Naive thymus-derived CD4-positive, alpha-beta T cell (primary cell): ENCODE results near the gene GPC3. TPM values are rescaled to one million over a fixed set of nuclear protein-coding genes. Genes with fewer than 3 reads are reported as not detected.
A peak's percentile ranks its signal among the peaks of the same experiment; 100 is the strongest.

Source experiments
- ATAC-seq: fragments of 150-1000 bp; cut with Tn5 transposase; 2 replicates; pipeline ENCODE4 v1.10.0; 2021; ENCODE audit warnings: mild to moderate bottlenecking, moderate library complexity
- CTCF ChIA-PET: fragments of 350-600 bp; sonication (Branson Sonifier 250); formaldehyde crosslinking; loops from one replicate; lab custom pipeline; 2021; ENCODE audit warnings: antibody characterized with exemption; lab: Charles Lee
- POLR2A ChIA-PET: fragments of 350-600 bp; sonication (Branson Sonifier 250); formaldehyde crosslinking; loops from one replicate; lab custom pipeline; 2021; ENCODE audit warnings: antibody characterized with exemption, inconsistent platforms; lab: Charles Lee
- DNase-seq, 9 donors: peaks; one replicate each; pipeline versions ENCODE4 v3.0.0 to v3.0.0-alpha.2; 2020 to 2022; ENCODE audit warnings: mixed read lengths in 1 of 9
- H3K27ac ChIP-seq: one replicate; pipeline ENCODE4 v1.7.0; 2013; ENCODE audit warnings: mild to moderate bottlenecking, low read depth, low read length, moderate library complexity
- H3K27me3 ChIP-seq, 2 donors: one replicate each; pipeline ENCODE4 v1.7.0; 2013; ENCODE audit warnings: low read length in 2 of 2, mild to moderate bottlenecking in 2 of 2, moderate library complexity in 2 of 2; ENCODE audit not compliant: control insufficient read depth in 2 of 2, insufficient read depth in 2 of 2
- H3K36me3 ChIP-seq, 3 experiments: 1 replicate in 2 of 3; 2 replicates in 1 of 3; pipeline ENCODE4 v1.7.0; 2013; ENCODE audit warnings: low read length in 3 of 3, mild to moderate bottlenecking in 3 of 3, moderate library complexity in 1 of 3; ENCODE audit not compliant: insufficient read depth in 3 of 3, control insufficient read depth in 2 of 3
- H3K4me1 ChIP-seq, 2 donors: one replicate each; pipeline ENCODE4 v1.7.0; 2013; ENCODE audit warnings: low read length in 2 of 2, mild to moderate bottlenecking in 2 of 2, moderate library complexity in 1 of 2; ENCODE audit not compliant: control insufficient read depth in 2 of 2, insufficient read depth in 2 of 2
- H3K4me3 ChIP-seq: 2 replicates; pipeline ENCODE4 v1.7.0; 2013; ENCODE audit warnings: mild to moderate bottlenecking, low read length
- H3K9me3 ChIP-seq, 3 experiments: 1 replicate in 2 of 3; 2 replicates in 1 of 3; pipeline ENCODE4 v1.7.0; 2013; ENCODE audit warnings: low read length in 3 of 3; ENCODE audit not compliant: control insufficient read depth in 2 of 3
- H3K27ac Mint-ChIP-seq, 9 donors: one replicate each; pipeline ENCODE4 v1.8.0; 2020 to 2022; ENCODE audit warnings: mixed read lengths in 9 of 9, mild to moderate bottlenecking in 8 of 9, moderate library complexity in 5 of 9, inconsistent platforms in 2 of 9
- H3K27me3 Mint-ChIP-seq, 5 donors: one replicate each; pipeline ENCODE4 v1.8.0; 2021 to 2022; ENCODE audit warnings: mixed read lengths in 5 of 5, mild to moderate bottlenecking in 1 of 5
- H3K36me3 Mint-ChIP-seq, 5 donors: one replicate each; pipeline ENCODE4 v1.8.0; 2020 to 2022; ENCODE audit warnings: mixed read lengths in 5 of 5, mild to moderate bottlenecking in 3 of 5, inconsistent platforms in 1 of 5
- H3K4me1 Mint-ChIP-seq, 7 donors: one replicate each; pipeline ENCODE4 v1.8.0; 2020 to 2022; ENCODE audit warnings: mixed read lengths in 7 of 7, mild to moderate bottlenecking in 3 of 7, inconsistent platforms in 1 of 7
- H3K4me3 Mint-ChIP-seq, 10 donors: one replicate each; pipeline ENCODE4 v1.8.0; 2020 to 2022; ENCODE audit warnings: mild to moderate bottlenecking in 10 of 10, mixed read lengths in 10 of 10, moderate library complexity in 6 of 10, inconsistent platforms in 2 of 10
- H3K9me3 Mint-ChIP-seq, 11 donors: one replicate each; pipeline ENCODE4 v1.8.0; 2020 to 2022; ENCODE audit warnings: mixed read lengths in 11 of 11, mild to moderate bottlenecking in 4 of 11, inconsistent platforms in 1 of 11, moderate library complexity in 1 of 11
- intact Hi-C, 2 donors: fragments of 100-400 bp; cut with micrococcal nuclease; formaldehyde crosslinking; loops; one replicate each; pipeline ENCODE4 v1.15.1; 2023
- polyA plus RNA-seq, 2 donors: library from polyadenylated mRNA; unstranded; fragments of 300-500 nt; fragmentation: Illumina TruSeq; gene quantifications; one replicate each; pipeline ENCODE4 v1.2.3, GENCODE V29; 2021
- total RNA-seq, 6 experiments: library from RNA in 5 of 6; stranded (reverse) in 5 of 6; gene quantifications; 1 replicate in 5 of 6; 2 replicates in 1 of 6; pipeline ENCODE4 v1.2.3 and lab custom pipeline; 2021 to 2026

The GPC3 gene
- total and polyA plus RNA-seq, 7 experiments from 2014 or later, result 0.24 to 6.0 (median 0.65) TPM

DNA sequence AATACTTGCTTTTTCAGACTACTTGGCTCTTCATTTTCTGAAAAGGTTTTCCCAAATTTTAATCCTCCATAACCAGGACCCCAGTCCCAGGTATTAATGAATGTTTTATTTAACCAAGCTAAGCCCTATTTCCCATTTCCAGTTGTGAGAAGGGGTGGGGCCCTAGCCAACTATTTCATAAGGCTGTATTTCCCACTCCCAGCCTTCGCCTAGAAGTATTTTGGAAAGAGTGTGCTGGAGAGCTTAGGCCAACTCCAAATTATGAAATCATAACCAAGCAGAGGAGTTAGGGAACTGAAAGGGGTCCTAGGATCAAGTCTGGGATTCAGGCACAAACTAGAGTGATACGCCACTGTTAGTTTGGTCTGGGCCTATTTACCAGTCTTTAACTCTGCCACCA is 421.7 kb downstream of the GPC3 start:
- H3K27me3 Mint-ChIP-seq, result no peaks in the 10 kb centered on the region
- ATAC-seq (no peak), DNase-seq (no peak)
- POLR2A ChIA-PET, result interaction anchor here (0.6 kb wide), 1 partner anchor 119 kb away, joined by 3 read pairs; no protein-coding TSS in a partner anchor
- Histone ChIP-seq H3K4me1 (no peaks in the 10 kb centered on the region), H3K27ac (no peak overlapping the region), H3K27me3 (no peaks in the 10 kb centered on the region), H3K4me3 (no peak overlapping the region), H3K36me3 (no peaks in the 10 kb centered on the region), H3K9me3 (no peaks in the 10 kb centered on the region)
- H3K4me1 Mint-ChIP-seq, result peaks cover 0 to 2% (median 0%) of the 10 kb centered on the region in 7 donors
- peak overlapping the region in 1 of 9 donors; percentile 33 for H3K27ac Mint-ChIP-seq
- CTCF ChIA-PET, result no interaction called here
- H3K9me3 Mint-ChIP-seq, result no peaks in the 10 kb centered on the region
- H3K4me3 Mint-ChIP-seq, result no peak overlapping the region
- H3K36me3 Mint-ChIP-seq, result peaks cover 0 to 3% (median 0%) of the 10 kb centered on the region in 5 donors
- intact Hi-C loops, result no loop called here

DNA sequence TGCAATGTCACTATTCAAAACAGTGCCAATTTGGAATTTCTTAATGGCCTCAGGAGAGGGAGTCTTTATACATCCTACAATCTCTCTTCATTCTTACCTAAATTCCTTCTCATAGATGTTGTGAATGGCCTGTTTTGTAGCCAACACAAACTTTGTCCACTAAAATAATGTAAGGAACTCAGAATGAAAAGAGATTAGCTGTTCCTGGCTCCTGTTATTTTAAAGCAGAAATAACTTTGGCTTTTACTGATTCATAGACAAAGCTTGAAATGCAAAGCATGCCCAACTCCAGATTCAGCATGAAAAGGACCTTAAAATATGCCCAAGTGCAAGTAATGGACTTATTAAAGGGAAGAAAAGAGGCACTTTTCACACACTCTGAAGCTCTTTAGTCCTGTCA is 424.1 kb downstream of the GPC3 start:
- Mint-ChIP-seq H3K36me3 (peaks cover 0 to 4% (median 0%) of the 10 kb centered on the region in 5 donors), H3K27me3 (no peaks in the 10 kb centered on the region), H3K27ac (no peak overlapping the region), H3K4me3 (no peak overlapping the region), H3K4me1 (no peaks in the 10 kb centered on the region), H3K9me3 (peaks cover 0 to under 1% (median 0%) of the 10 kb centered on the region in 11 donors)
- intact Hi-C loops, result no loop called here
- Histone ChIP-seq H3K4me3 (no peak overlapping the region), H3K27ac (no peak overlapping the region), H3K36me3 (no peaks in the 10 kb centered on the region), H3K9me3 (no peaks in the 10 kb centered on the region), H3K4me1 (no peaks in the 10 kb centered on the region), H3K27me3 (no peaks in the 10 kb centered on the region)
- CTCF ChIA-PET, result no interaction called here
- DNase-seq, result no peak
- no peak for ATAC-seq
- POLR2A ChIA-PET, result no interaction called here

DNA sequence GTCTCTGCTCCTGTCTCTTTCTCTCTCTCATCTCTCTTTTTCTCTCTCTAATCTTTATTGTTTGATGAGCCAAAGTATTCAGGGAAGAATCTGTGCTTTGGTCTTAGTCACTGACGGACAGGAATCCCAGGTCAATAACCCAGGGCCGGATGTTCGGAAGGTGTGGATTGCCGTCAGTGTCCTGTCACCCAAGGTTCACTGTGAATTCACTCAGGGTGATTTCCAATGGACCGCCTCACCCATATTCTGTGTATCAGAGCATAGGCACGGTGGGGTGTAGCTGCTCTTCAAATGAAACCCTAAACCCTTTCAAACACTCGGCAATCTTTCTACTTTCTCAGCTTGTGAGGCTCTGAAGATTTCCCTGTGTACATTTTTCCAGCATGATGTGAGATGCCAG is 425.5 kb downstream of the GPC3 start:
- H3K27me3 ChIP-seq, result no peaks in the 10 kb centered on the region
- H3K27ac Mint-ChIP-seq, result no peak overlapping the region
- no peaks in the 10 kb centered on the region for H3K9me3 ChIP-seq
- H3K4me3 Mint-ChIP-seq, result peak overlapping the region in 1 of 10 donors; percentile 6
- H3K4me1 Mint-ChIP-seq, result no peaks in the 10 kb centered on the region
- no peak overlapping the region for H3K4me3 ChIP-seq
- H3K27ac ChIP-seq, result no peak overlapping the region
- peaks cover 0 to 15% (median 5%) of the 10 kb centered on the region in 5 donors for H3K36me3 Mint-ChIP-seq
- ATAC-seq, result no peak
- DNase-seq, result no peak
- H3K36me3 ChIP-seq, result no peaks in the 10 kb centered on the region
- H3K9me3 Mint-ChIP-seq, result peaks cover 2 to 12% (median 6%) of the 10 kb centered on the region in 11 donors
- ChIA-PET CTCF (no interaction called here), POLR2A (no interaction called here)
- no peaks in the 10 kb centered on the region for H3K4me1 ChIP-seq
- H3K27me3 Mint-ChIP-seq, result peaks cover 0 to 4% (median 0%) of the 10 kb centered on the region in 5 donors
- intact Hi-C loops, result no loop called here

DNA sequence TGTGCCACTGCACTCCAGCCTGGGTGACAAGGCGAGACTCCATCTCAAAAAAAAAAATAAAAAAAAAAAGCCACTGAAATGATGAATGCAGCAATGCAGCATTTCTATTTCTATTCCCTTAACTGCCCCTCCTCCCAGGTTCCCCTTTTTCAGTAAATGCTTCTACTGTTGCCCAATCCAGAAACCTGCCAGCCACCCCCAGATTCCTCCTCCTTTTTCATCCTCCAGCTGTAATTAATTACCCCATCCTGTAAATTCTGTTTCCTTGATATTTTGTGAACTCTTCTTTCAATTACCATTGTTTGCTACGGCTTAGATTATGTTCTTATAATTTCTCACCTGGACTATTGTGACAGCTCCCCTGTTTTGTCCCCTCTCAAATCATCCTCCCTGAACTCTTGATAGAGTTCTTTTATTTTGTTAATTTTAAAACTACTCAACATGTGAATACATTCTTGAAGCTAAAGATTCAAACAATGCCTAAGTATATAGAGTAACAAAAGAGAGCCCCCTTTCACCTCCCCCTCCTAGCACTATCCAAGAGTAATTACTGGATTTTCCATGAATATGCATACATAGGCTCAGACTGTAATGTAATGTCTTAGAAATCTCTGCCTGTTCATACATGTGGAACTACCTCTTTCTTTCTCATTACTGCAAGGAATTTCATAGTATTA is 429.5 kb downstream of the GPC3 start:
- peaks cover 0 to 16% (median 8%) of the 10 kb centered on the region in 5 donors for H3K36me3 Mint-ChIP-seq
- H3K27ac Mint-ChIP-seq, result no peak overlapping the region
- H3K27me3 Mint-ChIP-seq, result peaks cover 0 to 4% (median 0%) of the 10 kb centered on the region in 5 donors
- H3K36me3 ChIP-seq, result no peaks in the 10 kb centered on the region
- no peaks in the 10 kb centered on the region for H3K4me1 Mint-ChIP-seq
- no peaks in the 10 kb centered on the region for H3K27me3 ChIP-seq
- ChIA-PET POLR2A (interaction anchor here (0.6 kb wide), 1 partner anchor 1660 kb away, joined by 3 read pairs; no protein-coding TSS in a partner anchor), CTCF (no interaction called here)
- no peak overlapping the region for H3K27ac ChIP-seq
- H3K4me3 Mint-ChIP-seq, result no peak overlapping the region
- H3K9me3 Mint-ChIP-seq, result peaks cover 2 to 18% (median 8%) of the 10 kb centered on the region in 11 donors
- H3K4me3 ChIP-seq, result no peak overlapping the region
- no peaks in the 10 kb centered on the region for H3K4me1 ChIP-seq
- no peaks in the 10 kb centered on the region for H3K9me3 ChIP-seq
- intact Hi-C loops, result no loop called here
- DNase-seq (no peak), ATAC-seq (peak; percentile 26)

DNA sequence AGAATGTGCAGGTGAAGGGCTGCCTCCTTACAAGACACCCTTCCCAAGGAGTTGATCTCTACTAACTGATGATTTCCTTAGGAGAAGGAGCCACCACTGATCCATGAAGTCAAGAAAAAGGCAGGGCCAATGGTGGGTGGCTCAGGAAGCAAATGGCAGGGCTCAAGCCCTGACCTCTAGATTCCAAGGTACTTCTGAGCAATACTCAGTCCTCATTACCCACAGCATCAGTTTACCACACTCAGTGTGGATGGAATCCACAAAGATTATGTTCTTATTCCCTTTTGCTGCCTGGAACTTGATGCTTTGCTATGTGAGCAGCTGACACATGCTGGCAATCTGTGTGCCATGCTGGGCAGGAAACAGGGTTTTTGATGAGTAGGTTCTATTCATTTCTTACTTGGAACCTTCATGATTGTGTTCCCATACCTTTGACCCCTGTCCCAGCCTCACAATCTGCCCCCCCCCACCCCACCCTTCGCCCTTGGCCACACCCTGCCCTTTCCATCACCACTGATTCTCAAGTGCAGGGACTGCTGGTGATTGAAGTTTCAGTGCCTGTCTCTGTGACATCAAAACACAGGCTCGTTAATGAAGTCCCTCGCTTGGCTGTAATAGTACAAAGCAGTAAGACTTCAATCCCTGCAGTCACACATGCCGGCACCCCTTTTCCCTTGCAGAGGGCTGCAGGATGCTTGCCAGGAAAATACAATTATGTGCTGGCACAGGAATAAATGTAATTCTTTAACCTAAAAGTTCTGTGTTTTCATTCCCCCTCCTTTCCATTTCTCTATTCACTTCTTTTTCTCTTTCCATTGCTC is 434.5 kb downstream of the GPC3 start:
- no peak overlapping the region for H3K27ac Mint-ChIP-seq
- no peaks in the 10 kb centered on the region for H3K36me3 ChIP-seq
- no peak for ATAC-seq
- no peaks in the 10 kb centered on the region for H3K4me1 ChIP-seq
- CTCF ChIA-PET, result no interaction called here
- H3K9me3 ChIP-seq, result no peaks in the 10 kb centered on the region
- no peak overlapping the region for H3K27ac ChIP-seq
- DNase-seq, result no peak
- intact Hi-C loops, result no loop called here
- no peak overlapping the region for H3K4me3 ChIP-seq
- POLR2A ChIA-PET, result no interaction called here
- H3K36me3 Mint-ChIP-seq, result peaks cover 0 to 9% (median 6%) of the 10 kb centered on the region in 5 donors
- H3K4me3 Mint-ChIP-seq, result no peak overlapping the region
- H3K27me3 ChIP-seq, result no peaks in the 10 kb centered on the region
- peaks cover under 1 to 16% (median 6%) of the 10 kb centered on the region in 11 donors for H3K9me3 Mint-ChIP-seq
- H3K27me3 Mint-ChIP-seq, result peaks cover 0 to 4% (median 0%) of the 10 kb centered on the region in 5 donors
- no peaks in the 10 kb centered on the region for H3K4me1 Mint-ChIP-seq

DNA sequence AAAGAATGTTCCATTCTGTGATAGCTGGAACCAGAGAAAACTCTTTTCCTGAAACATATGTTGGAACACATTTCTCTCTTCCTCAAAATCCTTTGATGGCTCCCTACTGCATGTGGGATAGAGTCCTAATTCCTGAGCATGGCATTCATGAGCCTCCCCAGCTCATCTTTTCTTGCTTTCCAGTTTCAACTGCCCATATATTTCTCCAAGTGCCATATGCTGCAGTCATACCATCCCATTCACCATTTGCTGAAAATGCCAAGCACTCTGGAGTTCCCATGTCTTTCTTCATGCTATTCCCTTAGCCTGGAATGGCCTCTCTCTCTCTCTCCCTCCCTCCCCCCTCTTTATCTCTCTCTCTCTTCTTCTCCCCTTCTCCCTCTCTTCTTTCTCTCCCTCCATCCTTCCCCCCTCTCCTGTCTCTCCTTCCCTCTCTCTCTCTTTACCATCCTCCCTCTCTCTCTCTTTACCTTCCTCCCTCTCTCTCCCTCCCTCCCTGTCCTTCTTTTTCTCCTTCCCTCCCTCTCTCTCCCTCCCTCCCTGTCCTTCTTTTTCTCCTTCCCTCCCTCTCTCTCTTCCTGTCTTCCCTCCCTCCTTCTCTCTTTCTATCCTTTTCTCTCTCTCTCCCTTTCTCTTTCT is 436.0 kb downstream of the GPC3 start:
- no peak for ATAC-seq
- ChIA-PET POLR2A (no interaction called here), CTCF (no interaction called here)
- Mint-ChIP-seq H3K9me3 (peaks cover 0 to 6% (median under 1%) of the 10 kb centered on the region in 11 donors), H3K36me3 (peaks cover 0 to 3% (median 0%) of the 10 kb centered on the region in 5 donors), H3K27me3 (no peaks in the 10 kb centered on the region), H3K4me1 (no peaks in the 10 kb centered on the region), H3K27ac (no peak overlapping the region), H3K4me3 (no peak overlapping the region)
- H3K9me3 ChIP-seq, result no peaks in the 10 kb centered on the region
- no peaks in the 10 kb centered on the region for H3K27me3 ChIP-seq
- no peak overlapping the region for H3K27ac ChIP-seq
- intact Hi-C loops, result no loop called here
- H3K4me1 ChIP-seq, result no peaks in the 10 kb centered on the region
- H3K36me3 ChIP-seq, result no peaks in the 10 kb centered on the region
- H3K4me3 ChIP-seq, result no peak overlapping the region
- DNase-seq, result no peak
